Hepatocyte (in vitro differentiated cells): ENCODE measurements around the gene CRYBG2.

Experiments used
- EZH2 ChIP-seq: fragments of 200-600 bp; sonication (generic); IDR thresholded peaks from 2 replicates; pipeline ENCODE4 v1.6.1; 2016; ENCODE audit warnings: antibody characterized with exemption, mild to moderate bottlenecking, borderline replicate concordance
- EZH2phosphoT487 ChIP-seq: fragments of 200-600 bp; sonication (generic); IDR thresholded peaks from one replicate; pipeline ENCODE4 v1.6.1; 2018; ENCODE audit warnings: antibody characterized with exemption, mild to moderate bottlenecking, low read depth, moderate library complexity; ENCODE audit not compliant: unreplicated experiment, severe bottlenecking
- TF ChIP-seq, protein P1 (sequence below): fragments of 200-600 bp; sonication (generic); IDR thresholded peaks from 2 replicates; pipeline ENCODE4 v1.5.1; 2016; ENCODE audit warnings: antibody characterized with exemption, mild to moderate bottlenecking; ENCODE audit not compliant: poor library complexity

DNA sequence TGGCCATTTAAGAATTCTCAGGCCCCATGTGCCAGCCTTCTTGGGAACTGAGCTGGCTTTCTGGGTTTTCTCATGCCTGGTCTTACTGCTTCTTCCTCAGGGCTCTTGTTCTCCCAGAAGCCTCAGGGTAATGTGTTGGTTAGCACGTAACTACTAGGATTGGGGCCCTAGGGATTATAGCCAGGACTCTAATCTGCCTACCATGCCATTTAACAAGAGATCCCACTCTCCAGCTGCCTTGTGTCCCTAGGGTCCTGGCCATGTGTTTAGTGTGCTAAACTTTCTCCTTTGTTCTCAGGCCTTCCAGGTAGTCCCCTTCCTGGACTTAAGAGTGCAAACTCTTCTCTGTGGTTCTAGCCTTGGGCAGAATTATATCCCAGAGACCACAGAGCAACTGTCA, 76.2 kb downstream of the CRYBG2 start:
- TF ChIP-seq, protein P1, sequence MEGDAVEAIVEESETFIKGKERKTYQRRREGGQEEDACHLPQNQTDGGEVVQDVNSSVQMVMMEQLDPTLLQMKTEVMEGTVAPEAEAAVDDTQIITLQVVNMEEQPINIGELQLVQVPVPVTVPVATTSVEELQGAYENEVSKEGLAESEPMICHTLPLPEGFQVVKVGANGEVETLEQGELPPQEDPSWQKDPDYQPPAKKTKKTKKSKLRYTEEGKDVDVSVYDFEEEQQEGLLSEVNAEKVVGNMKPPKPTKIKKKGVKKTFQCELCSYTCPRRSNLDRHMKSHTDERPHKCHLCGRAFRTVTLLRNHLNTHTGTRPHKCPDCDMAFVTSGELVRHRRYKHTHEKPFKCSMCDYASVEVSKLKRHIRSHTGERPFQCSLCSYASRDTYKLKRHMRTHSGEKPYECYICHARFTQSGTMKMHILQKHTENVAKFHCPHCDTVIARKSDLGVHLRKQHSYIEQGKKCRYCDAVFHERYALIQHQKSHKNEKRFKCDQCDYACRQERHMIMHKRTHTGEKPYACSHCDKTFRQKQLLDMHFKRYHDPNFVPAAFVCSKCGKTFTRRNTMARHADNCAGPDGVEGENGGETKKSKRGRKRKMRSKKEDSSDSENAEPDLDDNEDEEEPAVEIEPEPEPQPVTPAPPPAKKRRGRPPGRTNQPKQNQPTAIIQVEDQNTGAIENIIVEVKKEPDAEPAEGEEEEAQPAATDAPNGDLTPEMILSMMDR = no peak
- TF ChIP-seq EZH2 = no peak
- TF ChIP-seq EZH2phosphoT487 = no peak
